ENCODE data around the gene ZNF346.

ZNF346 gene

GRCh38 chr5:177103523-177104253, 81.2 kb downstream of the ZNF346 start:
- Mint-ChIP-seq H3K27me3 (no peaks in the 10 kb centered on the region), H3K36me3 (ENCODE audit: low read depth) (no peaks in the 10 kb centered on the region), H3K27ac (no peak overlapping the region), H3K4me1 (ENCODE audit: low read depth) (no peaks in the 10 kb centered on the region), H3K9me3 (no peaks in the 10 kb centered on the region), H3K4me3 (no peak overlapping the region)

- Mint-ChIP-seq H3K27ac (no peak overlapping the region), H3K27me3 (no peaks in the 10 kb centered on the region), H3K36me3 (ENCODE audit: low read depth) (no peaks in the 10 kb centered on the region), H3K9me3 (no peaks in the 10 kb centered on the region), H3K4me3 (no peak overlapping the region), H3K4me1 (ENCODE audit: low read depth) (no peaks in the 10 kb centered on the region)
Measured at GRCh38 chr5:177105691-177106476, 83.4 kb downstream of the ZNF346 start.

GRCh38 chr5:177107159-177107558, 84.7 kb downstream of the ZNF346 start:
- H3K4me1 Mint-ChIP-seq (ENCODE audit: low read depth) = no peaks in the 10 kb centered on the region
- no peak overlapping the region for H3K27ac Mint-ChIP-seq
- no peaks in the 10 kb centered on the region for H3K36me3 Mint-ChIP-seq (ENCODE audit: low read depth)
- no peak overlapping the region for H3K4me3 Mint-ChIP-seq
- H3K27me3 Mint-ChIP-seq = no peaks in the 10 kb centered on the region
- H3K9me3 Mint-ChIP-seq = no peaks in the 10 kb centered on the region

GRCh38 chr5:177109810-177110209, 87.3 kb downstream of the ZNF346 start:
- Mint-ChIP-seq H3K4me1 (ENCODE audit: low read depth) (peaks cover 4% of the 10 kb centered on the region), H3K27me3 (no peaks in the 10 kb centered on the region), H3K36me3 (ENCODE audit: low read depth) (no peaks in the 10 kb centered on the region), H3K9me3 (no peaks in the 10 kb centered on the region), H3K4me3 (no peak overlapping the region), H3K27ac (no peak overlapping the region)

GRCh38 chr5:177111720-177112394, 89.4 kb downstream of the ZNF346 start:
- Mint-ChIP-seq H3K4me3 (no peak overlapping the region), H3K27ac (no peak overlapping the region), H3K9me3 (no peaks in the 10 kb centered on the region)

GRCh38 chr5:177112589-177113220, 90.2 kb downstream of the ZNF346 start:
- Mint-ChIP-seq H3K9me3 (no peaks in the 10 kb centered on the region), H3K4me1 (ENCODE audit: low read depth) (peaks cover 19% of the 10 kb centered on the region), H3K36me3 (ENCODE audit: low read depth) (no peaks in the 10 kb centered on the region), H3K4me3 (no peak overlapping the region), H3K27me3 (no peaks in the 10 kb centered on the region), H3K27ac (no peak overlapping the region)

More at GRCh38 chr5:177111720-177112394, 89.4 kb downstream of the ZNF346 start:
- H3K36me3 Mint-ChIP-seq (ENCODE audit: low read depth) = no peaks in the 10 kb centered on the region
- H3K27me3 Mint-ChIP-seq = no peaks in the 10 kb centered on the region
- peaks cover 14% of the 10 kb centered on the region for H3K4me1 Mint-ChIP-seq (ENCODE audit: low read depth)

- H3K4me1 Mint-ChIP-seq (ENCODE audit: low read depth) = peaks cover 19% of the 10 kb centered on the region
- no peaks in the 10 kb centered on the region for H3K27me3 Mint-ChIP-seq
- no peaks in the 10 kb centered on the region for H3K36me3 Mint-ChIP-seq (ENCODE audit: low read depth)
- no peak overlapping the region for H3K27ac Mint-ChIP-seq
- H3K4me3 Mint-ChIP-seq = no peak overlapping the region
- no peaks in the 10 kb centered on the region for H3K9me3 Mint-ChIP-seq
Measured at GRCh38 chr5:177113566-177114424, 91.3 kb downstream of the ZNF346 start.

GRCh38 chr5:177116631-177117373, 94.3 kb downstream of the ZNF346 start:
- H3K27ac Mint-ChIP-seq = peak overlapping the region; percentile 94
- no peaks in the 10 kb centered on the region for H3K27me3 Mint-ChIP-seq
- peaks cover 19% of the 10 kb centered on the region for H3K4me1 Mint-ChIP-seq (ENCODE audit: low read depth)
- H3K4me3 Mint-ChIP-seq = peak overlapping the region; percentile 54
- H3K9me3 Mint-ChIP-seq = no peaks in the 10 kb centered on the region
- no peaks in the 10 kb centered on the region for H3K36me3 Mint-ChIP-seq (ENCODE audit: low read depth)

GRCh38 chr5:177117441-177118045, 95.0 kb downstream of the ZNF346 start:
- Mint-ChIP-seq H3K27me3 (no peaks in the 10 kb centered on the region), H3K27ac (peak overlapping the region; percentile 94), H3K9me3 (no peaks in the 10 kb centered on the region), H3K4me3 (no peak overlapping the region), H3K36me3 (ENCODE audit: low read depth) (no peaks in the 10 kb centered on the region), H3K4me1 (ENCODE audit: low read depth) (peaks cover 19% of the 10 kb centered on the region)

- Mint-ChIP-seq H3K27me3 (no peaks in the 10 kb centered on the region), H3K9me3 (no peaks in the 10 kb centered on the region), H3K4me3 (no peak overlapping the region), H3K36me3 (ENCODE audit: low read depth) (no peaks in the 10 kb centered on the region), H3K4me1 (ENCODE audit: low read depth) (no peaks in the 10 kb centered on the region), H3K27ac (no peak overlapping the region)
Measured at GRCh38 chr5:177122566-177122965, 100.1 kb downstream of the ZNF346 start.

GRCh38 chr5:177123789-177124485, 101.4 kb downstream of the ZNF346 start:
- Mint-ChIP-seq H3K4me1 (ENCODE audit: low read depth) (peaks cover 10% of the 10 kb centered on the region), H3K27me3 (no peaks in the 10 kb centered on the region), H3K9me3 (no peaks in the 10 kb centered on the region), H3K4me3 (no peak overlapping the region), H3K27ac (no peak overlapping the region), H3K36me3 (ENCODE audit: low read depth) (no peaks in the 10 kb centered on the region)

- H3K36me3 Mint-ChIP-seq (ENCODE audit: low read depth) = no peaks in the 10 kb centered on the region
- no peaks in the 10 kb centered on the region for H3K27me3 Mint-ChIP-seq
- H3K4me3 Mint-ChIP-seq = no peak overlapping the region
- no peak overlapping the region for H3K27ac Mint-ChIP-seq
- peaks cover 16% of the 10 kb centered on the region for H3K4me1 Mint-ChIP-seq (ENCODE audit: low read depth)
- H3K9me3 Mint-ChIP-seq = no peaks in the 10 kb centered on the region
Measured at GRCh38 chr5:177124486-177124991, 102.0 kb downstream of the ZNF346 start.

- Mint-ChIP-seq H3K27me3 (no peaks in the 10 kb centered on the region), H3K27ac (no peak overlapping the region), H3K4me3 (no peak overlapping the region), H3K36me3 (ENCODE audit: low read depth) (no peaks in the 10 kb centered on the region), H3K9me3 (no peaks in the 10 kb centered on the region), H3K4me1 (ENCODE audit: low read depth) (peaks cover 20% of the 10 kb centered on the region)
Measured at GRCh38 chr5:177126771-177127170, 104.3 kb downstream of the ZNF346 start.

Measured in stimulated activated naive CD8-positive, alpha-beta T cell treated with anti-CD3 and anti-CD28 coated beads, Interleukin-15, Interleukin-2, amounts not matched to agents 100 ng/mL and 50 ng/mL, for 24 hours (primary cell).